ENCODE data around the gene CTNNA1.

DNA sequence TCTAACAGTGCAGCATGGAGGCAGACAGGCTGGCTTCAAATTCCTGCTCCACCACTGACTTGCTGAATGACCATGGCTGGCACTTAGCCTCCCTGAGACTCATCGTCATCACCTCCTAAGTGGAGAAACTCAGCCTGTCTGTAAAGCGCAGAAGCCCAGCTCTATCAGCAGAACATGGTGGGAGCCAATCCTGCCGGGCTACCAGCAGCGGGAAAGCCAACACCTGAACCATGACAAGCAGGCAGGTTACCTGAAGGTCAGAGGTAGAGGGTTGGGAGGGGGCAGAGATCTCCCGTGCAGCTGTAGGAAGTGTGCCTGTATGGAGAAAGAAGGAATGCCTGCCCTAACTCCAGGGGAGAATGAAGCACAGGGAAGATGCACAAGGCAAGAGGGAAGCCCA lies 194.6 kb downstream of the CTNNA1 start:
- TF ChIP-seq, protein P1, sequence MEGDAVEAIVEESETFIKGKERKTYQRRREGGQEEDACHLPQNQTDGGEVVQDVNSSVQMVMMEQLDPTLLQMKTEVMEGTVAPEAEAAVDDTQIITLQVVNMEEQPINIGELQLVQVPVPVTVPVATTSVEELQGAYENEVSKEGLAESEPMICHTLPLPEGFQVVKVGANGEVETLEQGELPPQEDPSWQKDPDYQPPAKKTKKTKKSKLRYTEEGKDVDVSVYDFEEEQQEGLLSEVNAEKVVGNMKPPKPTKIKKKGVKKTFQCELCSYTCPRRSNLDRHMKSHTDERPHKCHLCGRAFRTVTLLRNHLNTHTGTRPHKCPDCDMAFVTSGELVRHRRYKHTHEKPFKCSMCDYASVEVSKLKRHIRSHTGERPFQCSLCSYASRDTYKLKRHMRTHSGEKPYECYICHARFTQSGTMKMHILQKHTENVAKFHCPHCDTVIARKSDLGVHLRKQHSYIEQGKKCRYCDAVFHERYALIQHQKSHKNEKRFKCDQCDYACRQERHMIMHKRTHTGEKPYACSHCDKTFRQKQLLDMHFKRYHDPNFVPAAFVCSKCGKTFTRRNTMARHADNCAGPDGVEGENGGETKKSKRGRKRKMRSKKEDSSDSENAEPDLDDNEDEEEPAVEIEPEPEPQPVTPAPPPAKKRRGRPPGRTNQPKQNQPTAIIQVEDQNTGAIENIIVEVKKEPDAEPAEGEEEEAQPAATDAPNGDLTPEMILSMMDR (IDR thresholded peaks at IDR 0.05; ENCODE audit: insufficient read depth, low read depth, low read length), result no peak
- no peak for TF ChIP-seq EZH2 (IDR thresholded peaks at IDR 0.05; ENCODE audit: insufficient read depth, low read length)

All from astrocyte (in vitro differentiated cells and primary cell).